ENCODE measurements around the gene TLX3.

DNA sequence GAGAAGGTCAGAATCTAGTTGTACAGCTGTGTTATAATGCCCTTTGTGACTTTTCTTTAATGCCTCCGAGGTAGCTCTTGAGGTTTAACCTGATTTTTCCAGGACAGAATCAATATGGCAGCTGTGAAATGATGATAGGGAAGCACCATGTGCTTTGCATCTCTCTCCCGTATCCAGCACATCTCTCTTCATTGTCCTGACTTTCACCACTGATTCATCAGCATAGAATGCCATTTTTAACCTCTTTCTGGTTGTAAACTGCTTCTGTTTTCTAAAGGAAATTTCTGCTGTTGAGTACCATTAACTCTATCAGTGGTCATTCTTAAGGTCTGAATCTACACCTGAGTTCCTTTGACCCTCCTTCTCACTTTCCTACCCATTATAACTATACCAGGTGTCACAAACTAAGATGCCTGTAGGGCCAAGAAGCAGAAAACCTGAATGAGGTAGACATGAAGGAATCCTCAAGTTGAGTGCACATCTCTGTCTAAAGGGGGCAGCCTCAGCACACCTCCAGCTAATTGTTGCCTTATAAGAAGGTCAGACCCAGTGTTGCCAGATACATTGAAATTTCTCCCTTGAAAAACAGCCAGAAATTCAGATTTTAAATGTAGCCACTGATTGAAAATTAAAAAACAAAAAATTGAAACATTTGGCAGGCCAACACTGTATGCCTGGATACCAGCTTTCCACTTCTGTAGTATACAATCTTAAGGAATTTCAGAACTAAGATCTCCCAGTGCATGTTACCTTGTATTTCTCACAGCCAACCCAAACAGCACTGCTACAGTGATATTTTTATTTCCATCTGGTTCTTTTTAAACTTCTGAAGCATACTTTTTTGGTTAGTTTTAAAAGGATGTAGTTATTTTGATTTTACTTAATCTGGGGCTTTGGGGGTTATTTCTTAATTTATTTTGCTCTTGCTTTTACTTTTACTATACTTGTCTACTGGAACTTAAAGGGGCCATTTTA, 35.8 kb upstream of the TLX3 start:
- TF ChIP-seq, protein P1, sequence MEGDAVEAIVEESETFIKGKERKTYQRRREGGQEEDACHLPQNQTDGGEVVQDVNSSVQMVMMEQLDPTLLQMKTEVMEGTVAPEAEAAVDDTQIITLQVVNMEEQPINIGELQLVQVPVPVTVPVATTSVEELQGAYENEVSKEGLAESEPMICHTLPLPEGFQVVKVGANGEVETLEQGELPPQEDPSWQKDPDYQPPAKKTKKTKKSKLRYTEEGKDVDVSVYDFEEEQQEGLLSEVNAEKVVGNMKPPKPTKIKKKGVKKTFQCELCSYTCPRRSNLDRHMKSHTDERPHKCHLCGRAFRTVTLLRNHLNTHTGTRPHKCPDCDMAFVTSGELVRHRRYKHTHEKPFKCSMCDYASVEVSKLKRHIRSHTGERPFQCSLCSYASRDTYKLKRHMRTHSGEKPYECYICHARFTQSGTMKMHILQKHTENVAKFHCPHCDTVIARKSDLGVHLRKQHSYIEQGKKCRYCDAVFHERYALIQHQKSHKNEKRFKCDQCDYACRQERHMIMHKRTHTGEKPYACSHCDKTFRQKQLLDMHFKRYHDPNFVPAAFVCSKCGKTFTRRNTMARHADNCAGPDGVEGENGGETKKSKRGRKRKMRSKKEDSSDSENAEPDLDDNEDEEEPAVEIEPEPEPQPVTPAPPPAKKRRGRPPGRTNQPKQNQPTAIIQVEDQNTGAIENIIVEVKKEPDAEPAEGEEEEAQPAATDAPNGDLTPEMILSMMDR (IDR thresholded peaks at IDR 0.05): peak in 1 of 3 experiments; percentile 25
- no peak for TF ChIP-seq POLR2A (IDR thresholded peaks at IDR 0.05)
